Activated gamma-delta T cell treated with Interleukin-2 at 50 U/mL for 16 hours (primary cell): Measurements from ENCODE around the gene TET2.

ENCODE experiments used
- DNase-seq: peaks from one replicate; pipeline ENCODE4 v3.0.0-alpha.2; 2020

TET2 gene

GRCh38 chr4:105184316-105184980 lies 37.8 kb downstream of the TET2 start:
- no peak for DNase-seq

- DNase-seq = no peak
Measured at GRCh38 chr4:105186701-105187161, 40.1 kb downstream of the TET2 start.

GRCh38 chr4:105189855-105190650 lies 43.4 kb downstream of the TET2 start:
- DNase-seq = no peak

GRCh38 chr4:105191621-105192210 lies 45.0 kb downstream of the TET2 start:
- no peak for DNase-seq

GRCh38 chr4:105192474-105192873 lies 45.8 kb downstream of the TET2 start:
- no peak for DNase-seq

GRCh38 chr4:105192910-105193309 lies 46.2 kb downstream of the TET2 start:
- no peak for DNase-seq

GRCh38 chr4:105193536-105193935 lies 46.9 kb downstream of the TET2 start:
- no peak for DNase-seq

- no peak for DNase-seq
Measured at GRCh38 chr4:105194328-105195231, 47.9 kb downstream of the TET2 start.

GRCh38 chr4:105196523-105197145 lies 50.0 kb downstream of the TET2 start:
- no peak for DNase-seq

- DNase-seq = no peak
Measured at GRCh38 chr4:105197777-105198176, 51.1 kb downstream of the TET2 start.

- DNase-seq = no peak
Measured at GRCh38 chr4:105198541-105198940, 51.9 kb downstream of the TET2 start.

GRCh38 chr4:105206214-105206613 lies 59.5 kb downstream of the TET2 start:
- DNase-seq = no peak

- no peak for DNase-seq
Measured at GRCh38 chr4:105207386-105207785, 60.7 kb downstream of the TET2 start.

GRCh38 chr4:105208561-105208960 lies 61.9 kb downstream of the TET2 start:
- no peak for DNase-seq

- no peak for DNase-seq
Measured at GRCh38 chr4:105210916-105211315, 64.2 kb downstream of the TET2 start.

GRCh38 chr4:105215609-105216313 lies 69.1 kb downstream of the TET2 start:
- DNase-seq = no peak

- DNase-seq = no peak
Measured at GRCh38 chr4:105225500-105225899, 78.8 kb downstream of the TET2 start.

GRCh38 chr4:105227054-105227453 lies 80.4 kb downstream of the TET2 start:
- DNase-seq = no peak

- no peak for DNase-seq
Measured at GRCh38 chr4:105230287-105230686, 83.6 kb downstream of the TET2 start.

GRCh38 chr4:105232374-105232773 lies 85.7 kb downstream of the TET2 start:
- DNase-seq = no peak

- no peak for DNase-seq
Measured at GRCh38 chr4:105234582-105234981, 87.9 kb downstream of the TET2 start.
